Measurements from ENCODE around the gene SLC22A1.
"Not testable (repeated sequence)": the region's sequence is repeated elsewhere in the genome, so short reads cannot be mapped to it uniquely, and the experiment has no call there.

The SLC22A1 gene

DNA sequence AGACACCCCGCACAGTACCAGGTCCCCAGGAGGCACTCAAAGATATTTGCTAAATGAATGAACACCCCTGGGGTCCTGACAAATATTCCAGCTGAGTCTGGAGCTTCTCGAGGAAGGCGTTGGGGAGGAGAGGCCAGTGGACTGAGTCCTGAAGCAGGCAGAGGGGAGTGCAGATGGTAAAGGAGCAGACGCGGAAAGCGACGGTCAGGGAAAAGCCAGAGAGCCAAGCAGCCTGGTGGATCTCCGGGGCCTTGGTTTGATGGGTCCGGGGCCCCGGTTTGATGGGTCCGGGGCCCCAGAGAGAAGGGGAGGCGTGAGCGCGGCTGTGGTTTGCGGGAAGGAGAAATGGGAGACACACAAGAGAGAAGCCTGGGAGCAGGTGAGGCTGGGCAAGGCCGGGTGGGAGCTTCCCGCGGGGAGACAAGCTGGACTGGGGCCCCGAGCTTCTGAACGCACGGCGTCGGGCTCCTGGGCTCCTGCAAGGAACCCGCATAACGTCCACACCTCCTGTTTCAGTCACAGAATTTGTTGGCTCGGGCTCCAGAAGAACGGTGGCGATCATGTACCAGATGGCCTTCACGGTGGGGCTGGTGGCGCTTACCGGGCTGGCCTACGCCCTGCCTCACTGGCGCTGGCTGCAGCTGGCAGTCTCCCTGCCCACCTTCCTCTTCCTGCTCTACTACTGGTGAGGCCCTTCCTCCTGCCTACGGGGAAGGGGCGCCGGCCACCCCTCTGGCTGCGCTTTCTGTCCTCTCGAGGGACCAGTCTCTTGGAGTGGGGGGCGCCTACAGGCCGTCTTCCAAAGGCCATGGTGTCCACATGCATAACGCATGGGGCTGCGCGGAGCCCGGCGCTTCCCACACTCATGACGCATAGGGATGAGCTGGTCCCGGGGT, 12.1 kb downstream of the SLC22A1 start:
- peaks cover 7% of the 10 kb centered on the region for H3K4me1 Mint-ChIP-seq
- H3K36me3 Mint-ChIP-seq = no peaks in the 10 kb centered on the region
- no peaks in the 10 kb centered on the region for H3K9me3 Mint-ChIP-seq
- no peak for DNase-seq
- CTCF ChIA-PET = no interaction called here
- no peak overlapping the region for H3K27ac Mint-ChIP-seq
- H3K27me3 Mint-ChIP-seq = peaks cover 19% of the 10 kb centered on the region
- no peak overlapping the region for H3K4me3 Mint-ChIP-seq

DNA sequence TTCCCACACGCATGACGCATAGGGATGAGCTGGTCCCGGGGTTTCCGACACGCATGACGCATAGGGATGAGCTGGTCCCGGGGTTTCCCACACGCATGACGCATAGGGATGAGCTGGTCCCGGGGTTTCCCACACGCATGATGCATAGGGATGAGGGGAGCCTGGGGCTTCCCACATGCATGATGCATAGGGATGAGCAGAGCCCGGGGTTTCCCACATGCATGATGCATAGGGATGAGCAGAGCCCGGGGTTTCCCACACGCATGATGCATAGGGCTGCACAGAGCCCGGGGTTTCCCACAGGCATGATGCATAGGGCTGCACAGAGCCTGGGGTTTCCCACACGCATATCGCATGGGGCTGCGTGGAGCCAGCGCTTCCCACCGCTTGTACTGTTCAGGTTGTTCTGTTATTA, 12.7 kb downstream of the SLC22A1 start:
- CTCF ChIA-PET, DNase-seq, H3K27ac Mint-ChIP-seq, H3K4me3 Mint-ChIP-seq, H3K36me3 Mint-ChIP-seq, H3K9me3 Mint-ChIP-seq, H3K4me1 Mint-ChIP-seq: not testable (repeated sequence)
- peaks cover 19% of the 10 kb centered on the region for H3K27me3 Mint-ChIP-seq

DNA sequence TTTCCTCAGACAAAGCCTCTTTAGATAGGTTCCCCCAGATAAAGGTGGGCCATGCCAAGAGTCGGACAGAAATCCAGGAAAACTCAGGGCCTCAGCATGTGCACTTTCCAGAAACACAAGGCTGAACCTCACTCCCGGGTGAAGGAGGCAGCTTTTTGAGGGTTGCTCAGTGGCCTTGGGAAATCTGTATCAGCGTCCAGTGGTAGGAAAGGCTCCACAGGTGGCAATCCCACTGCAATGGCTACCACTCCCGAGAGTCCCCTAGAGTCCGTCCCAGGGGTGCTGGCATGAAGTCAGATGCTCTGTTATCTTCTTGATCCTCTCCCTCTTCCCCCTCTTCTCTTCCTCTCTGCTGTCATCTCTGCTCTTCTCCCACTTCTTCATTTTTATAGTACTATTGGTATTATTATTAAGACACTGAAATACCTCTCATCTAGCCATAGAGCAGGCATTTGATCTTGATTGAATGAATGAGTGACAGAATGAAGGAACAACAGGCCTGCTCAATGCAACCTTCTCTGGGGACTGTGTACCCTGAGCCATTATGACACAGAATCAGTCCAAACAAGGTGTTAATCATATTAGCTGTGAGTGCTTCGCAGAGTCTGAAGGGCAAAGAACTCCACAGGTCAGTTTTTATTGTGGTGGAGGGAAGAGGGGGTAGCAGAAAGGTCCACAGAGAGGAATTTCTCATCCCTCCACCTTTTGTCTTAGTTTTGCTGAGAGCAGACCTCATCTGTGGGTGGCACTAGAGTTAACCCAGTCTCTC, 13.3 kb downstream of the SLC22A1 start:
- H3K36me3 Mint-ChIP-seq = no peaks in the 10 kb centered on the region
- H3K4me3 Mint-ChIP-seq = no peak overlapping the region
- DNase-seq = no peak
- CTCF ChIA-PET = no interaction called here
- no peaks in the 10 kb centered on the region for H3K9me3 Mint-ChIP-seq
- no peak overlapping the region for H3K27ac Mint-ChIP-seq
- H3K27me3 Mint-ChIP-seq = peaks cover 19% of the 10 kb centered on the region
- peaks cover 8% of the 10 kb centered on the region for H3K4me1 Mint-ChIP-seq

DNA sequence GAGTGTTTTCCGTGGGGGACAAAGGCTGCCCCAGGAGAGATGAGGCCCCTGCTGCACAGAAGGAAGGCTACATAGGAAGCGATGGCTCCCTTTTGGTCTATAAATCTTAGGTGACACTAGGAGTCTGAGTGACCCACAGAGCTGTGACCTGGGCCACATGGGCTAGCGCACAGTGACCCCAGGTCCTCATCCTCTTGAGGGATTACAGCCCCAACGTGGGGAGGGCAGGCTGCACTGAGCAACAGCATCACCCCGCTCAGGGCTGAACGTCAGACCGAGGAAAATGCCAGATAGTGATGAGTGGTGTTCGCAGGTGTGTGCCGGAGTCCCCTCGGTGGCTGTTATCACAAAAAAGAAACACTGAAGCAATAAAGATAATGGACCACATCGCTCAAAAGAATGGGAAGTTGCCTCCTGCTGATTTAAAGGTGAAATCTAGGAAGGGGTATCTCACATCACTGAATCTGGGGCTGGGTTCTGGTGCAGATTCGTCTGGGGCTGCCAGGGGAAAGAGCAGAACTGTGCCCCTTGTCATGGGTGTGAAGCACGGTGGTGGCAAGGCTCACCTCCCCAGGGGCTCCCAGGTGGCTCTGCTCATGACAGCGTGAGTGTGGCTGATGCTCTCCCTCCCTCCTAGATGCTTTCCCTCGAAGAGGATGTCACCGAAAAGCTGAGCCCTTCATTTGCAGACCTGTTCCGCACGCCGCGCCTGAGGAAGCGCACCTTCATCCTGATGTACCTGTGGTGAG, 14.5 kb downstream of the SLC22A1 start:
- H3K9me3 Mint-ChIP-seq = no peaks in the 10 kb centered on the region
- no peak for DNase-seq
- CTCF ChIA-PET = interaction anchor here (1.2 to 3.1 kb wide), 3 partner anchors 18 to 320 kb away, joined by 3 to 33 read pairs (median 4); no protein-coding TSS in a partner anchor
- peaks cover 18% of the 10 kb centered on the region for H3K27me3 Mint-ChIP-seq
- peaks cover 8% of the 10 kb centered on the region for H3K4me1 Mint-ChIP-seq
- H3K36me3 Mint-ChIP-seq = no peaks in the 10 kb centered on the region
- H3K27ac Mint-ChIP-seq = no peak overlapping the region
- H3K4me3 Mint-ChIP-seq = no peak overlapping the region

DNA sequence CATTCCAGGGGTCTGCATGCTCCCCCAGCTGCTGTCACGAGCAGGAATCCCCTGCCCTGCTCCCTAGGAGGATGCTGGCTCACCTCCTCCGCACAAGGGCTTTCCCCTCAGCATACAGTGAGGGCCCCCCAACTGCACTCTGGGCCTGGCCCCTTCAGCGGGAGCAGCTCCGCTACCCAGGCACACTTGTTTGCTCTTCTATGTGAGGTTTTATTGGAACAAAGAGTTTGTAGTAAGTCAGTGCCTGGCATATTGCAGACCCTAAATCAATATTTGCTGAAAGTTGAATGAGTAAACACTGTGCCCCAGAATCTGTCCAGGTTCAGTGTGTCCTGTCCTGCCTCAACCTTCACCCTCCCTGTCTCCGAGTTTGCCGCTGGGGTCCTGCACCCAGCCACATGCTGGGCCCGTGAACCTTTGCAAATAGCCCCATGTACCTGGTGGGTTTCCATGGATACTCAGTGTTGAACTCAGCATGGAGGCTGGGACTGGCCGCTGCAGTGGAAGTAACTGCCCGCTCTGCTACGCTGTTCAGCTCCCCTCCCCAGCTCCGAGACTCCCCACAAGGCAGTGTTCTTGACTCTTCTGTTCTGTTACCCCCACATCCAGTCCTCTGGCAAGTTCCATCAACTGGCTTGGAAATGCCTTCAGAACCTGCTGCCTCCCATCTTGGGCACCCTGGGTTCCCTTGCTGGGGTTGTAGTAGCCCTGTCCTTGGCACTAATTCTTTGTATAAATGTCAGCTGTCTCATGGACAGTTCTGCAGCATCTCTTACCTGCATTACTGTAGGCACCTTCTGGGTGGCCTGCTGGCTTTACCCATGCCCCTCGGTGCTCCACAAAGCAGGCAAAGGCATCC, 15.7 kb downstream of the SLC22A1 start:
- Mint-ChIP-seq H3K27me3 (peaks cover 16% of the 10 kb centered on the region), H3K27ac (no peak overlapping the region), H3K9me3 (no peaks in the 10 kb centered on the region), H3K4me3 (no peak overlapping the region), H3K4me1 (peaks cover 8% of the 10 kb centered on the region), H3K36me3 (no peaks in the 10 kb centered on the region)
- CTCF ChIA-PET = interaction anchor here (0.6 to 3.1 kb wide), 12 partner anchors 10 to 530 kb away, joined by 3 to 33 read pairs (median 4); no protein-coding TSS in a partner anchor
- no peak for DNase-seq

DNA sequence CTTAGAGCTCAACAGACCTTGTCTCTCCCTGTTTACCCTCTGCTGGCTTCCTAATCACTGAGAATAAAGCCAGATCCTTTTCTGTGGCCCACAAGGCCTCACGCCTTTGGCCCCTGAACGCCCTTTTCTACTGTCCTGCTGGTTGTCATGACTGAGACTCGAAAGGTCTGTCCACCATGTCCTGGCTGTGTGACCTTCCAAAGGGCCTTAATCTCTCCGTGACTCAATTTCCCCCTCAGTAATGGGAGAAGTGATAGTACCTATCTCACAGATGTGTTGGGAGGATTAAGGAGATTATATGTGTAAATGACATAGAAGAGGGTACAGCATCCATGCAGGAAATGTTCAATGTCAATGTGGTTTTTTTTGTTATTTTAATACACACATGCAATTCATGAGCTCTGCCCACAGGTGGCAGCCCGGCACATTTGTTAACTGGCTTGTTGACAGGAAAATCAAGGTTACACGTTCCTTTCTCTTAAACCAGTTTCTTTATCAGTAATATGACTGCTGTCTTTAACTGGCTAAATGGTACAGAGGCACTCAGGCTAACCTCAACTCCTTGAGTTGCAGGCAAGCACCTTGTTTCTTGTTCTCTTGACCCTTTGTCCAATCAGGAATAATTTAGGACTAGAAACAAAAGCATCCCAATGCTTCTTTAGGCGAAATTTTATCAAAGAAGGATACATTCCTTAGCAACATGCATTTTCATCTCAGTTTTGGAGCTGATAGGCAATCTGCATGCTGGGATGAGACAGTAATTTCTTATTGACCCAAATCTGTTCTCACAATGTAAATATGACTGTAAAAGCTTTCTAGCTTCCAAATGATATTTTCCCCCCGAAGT, 16.6 kb downstream of the SLC22A1 start:
- peak; percentile 79 for DNase-seq
- Mint-ChIP-seq H3K36me3 (no peaks in the 10 kb centered on the region), H3K4me3 (no peak overlapping the region), H3K27ac (no peak overlapping the region), H3K9me3 (no peaks in the 10 kb centered on the region), H3K4me1 (peaks cover 8% of the 10 kb centered on the region), H3K27me3 (peaks cover 16% of the 10 kb centered on the region)
- CTCF ChIA-PET = interaction anchor here (0.6 to 3.1 kb wide), 8 partner anchors 9 to 529 kb away, joined by 3 to 33 read pairs (median 4); no protein-coding TSS in a partner anchor

DNA sequence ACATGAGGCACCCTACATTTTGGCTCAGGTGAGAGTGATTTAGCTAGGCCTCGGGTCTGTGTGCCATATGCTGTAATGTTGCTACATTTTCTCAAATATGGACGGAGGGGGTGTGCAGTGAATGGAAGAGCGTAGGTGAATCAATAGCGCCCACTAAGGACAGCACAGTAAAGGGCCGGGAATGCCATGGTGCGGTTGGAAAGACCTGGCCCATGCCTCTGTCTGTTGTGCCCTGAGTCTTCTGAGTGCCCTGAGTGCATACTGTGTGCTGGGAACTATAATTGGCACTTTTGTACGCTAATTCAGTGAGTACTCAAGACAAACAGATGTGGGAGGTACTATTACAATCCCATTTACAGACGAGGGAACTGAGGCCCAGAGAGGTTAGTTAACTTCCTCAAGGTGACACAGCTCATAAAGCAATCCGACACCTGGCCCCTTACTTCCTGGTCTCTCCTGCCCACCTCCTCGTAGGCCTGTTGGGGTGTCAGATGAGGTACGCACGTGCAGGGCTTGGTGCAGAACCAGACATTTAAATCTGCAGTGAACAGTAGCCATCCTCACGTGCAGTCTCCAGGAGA, 17.3 kb downstream of the SLC22A1 start:
- CTCF ChIA-PET = interaction anchor here (1.0 to 3.1 kb wide), 7 partner anchors 8 to 529 kb away, joined by 3 to 33 read pairs (median 5); no protein-coding TSS in a partner anchor
- Mint-ChIP-seq H3K36me3 (no peaks in the 10 kb centered on the region), H3K27me3 (peaks cover 16% of the 10 kb centered on the region), H3K27ac (no peak overlapping the region), H3K4me3 (no peak overlapping the region), H3K9me3 (no peaks in the 10 kb centered on the region), H3K4me1 (peaks cover 8% of the 10 kb centered on the region)
- no peak for DNase-seq

DNA sequence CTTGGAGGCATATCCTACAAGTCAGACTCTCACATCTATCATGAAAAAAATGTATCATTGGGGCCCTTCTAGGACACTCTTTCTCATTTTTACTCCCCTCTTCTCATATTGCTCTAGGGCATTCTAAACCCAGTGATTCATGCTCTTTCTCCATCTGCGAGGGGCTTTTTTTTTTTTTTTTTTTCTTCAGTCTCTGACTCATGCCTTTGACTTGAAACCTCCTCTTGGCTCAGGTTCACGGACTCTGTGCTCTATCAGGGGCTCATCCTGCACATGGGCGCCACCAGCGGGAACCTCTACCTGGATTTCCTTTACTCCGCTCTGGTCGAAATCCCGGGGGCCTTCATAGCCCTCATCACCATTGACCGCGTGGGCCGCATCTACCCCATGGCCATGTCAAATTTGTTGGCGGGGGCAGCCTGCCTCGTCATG, 17.8 kb downstream of the SLC22A1 start:
- Mint-ChIP-seq H3K9me3 (no peaks in the 10 kb centered on the region), H3K4me3 (no peak overlapping the region), H3K4me1 (peaks cover 8% of the 10 kb centered on the region), H3K36me3 (no peaks in the 10 kb centered on the region), H3K27me3 (peaks cover 16% of the 10 kb centered on the region), H3K27ac (no peak overlapping the region)
- CTCF ChIA-PET = no interaction called here
- no peak for DNase-seq

DNA sequence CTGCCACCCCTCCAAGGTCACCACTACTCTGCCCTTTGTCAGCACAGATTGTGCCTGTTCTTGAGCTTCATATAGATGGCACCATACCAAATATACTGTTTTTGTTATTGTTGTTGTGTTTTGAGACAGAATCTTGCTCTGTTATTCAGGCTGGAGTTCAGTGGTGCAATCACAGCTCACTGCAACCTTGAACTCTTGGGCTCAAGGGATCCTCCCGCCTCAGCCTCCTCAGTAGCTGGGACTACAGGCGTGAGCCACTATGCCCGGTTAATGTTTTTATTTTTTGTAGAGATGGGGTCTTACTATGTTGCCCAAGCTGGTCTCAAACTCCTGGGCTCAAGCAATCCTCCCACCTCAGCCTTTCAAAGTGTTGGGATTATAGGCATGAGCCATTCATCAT, 18.9 kb downstream of the SLC22A1 start:
- not testable (repeated sequence) for H3K27ac Mint-ChIP-seq, H3K36me3 Mint-ChIP-seq, H3K9me3 Mint-ChIP-seq, DNase-seq, H3K4me1 Mint-ChIP-seq, H3K4me3 Mint-ChIP-seq
- H3K27me3 Mint-ChIP-seq = peaks cover 15% of the 10 kb centered on the region
- CTCF ChIA-PET = interaction anchor here (1.6 to 1.8 kb wide), 3 partner anchors 277 to 393 kb away, joined by 4 to 6 read pairs (median 5); no protein-coding TSS in a partner anchor

DNA sequence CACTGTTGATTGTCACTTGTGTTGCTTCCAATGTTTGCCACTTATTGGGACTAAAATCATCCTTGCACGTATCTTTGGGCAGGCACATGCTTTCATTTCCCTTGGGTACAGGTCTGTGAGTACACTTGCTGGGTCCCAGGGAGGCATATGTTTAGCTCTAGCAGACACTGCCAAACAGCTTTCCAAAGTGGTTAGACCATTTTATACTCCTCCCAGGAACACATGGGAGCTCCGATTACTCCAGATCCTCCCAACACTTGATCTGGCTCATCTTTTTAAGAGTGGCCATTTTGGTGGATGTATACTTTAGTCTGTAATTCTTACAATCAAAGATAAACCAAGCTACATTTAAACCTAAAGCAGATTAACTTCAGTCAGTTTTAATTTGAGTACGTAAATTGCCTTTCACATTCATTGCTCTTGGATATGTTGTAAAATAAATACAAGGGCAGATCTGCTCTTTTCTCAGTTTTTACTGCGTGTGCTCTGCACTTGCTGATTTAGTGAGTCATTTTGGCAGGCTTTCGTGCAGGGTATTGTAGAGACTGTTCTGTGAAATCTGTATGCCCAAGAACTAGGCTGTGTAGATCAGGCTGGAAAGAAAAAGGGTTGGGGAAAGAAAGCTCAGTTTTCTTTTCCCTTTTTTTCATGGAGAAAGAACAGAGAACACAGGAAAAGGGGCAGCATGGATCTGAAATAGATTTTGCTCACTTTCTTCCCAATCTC, 19.5 kb downstream of the SLC22A1 start:
- Mint-ChIP-seq H3K4me1 (peaks cover 8% of the 10 kb centered on the region), H3K27ac (no peak overlapping the region), H3K4me3 (no peak overlapping the region), H3K9me3 (no peaks in the 10 kb centered on the region), H3K36me3 (no peaks in the 10 kb centered on the region), H3K27me3 (peaks cover 8% of the 10 kb centered on the region)
- CTCF ChIA-PET = interaction anchor here (1.3 to 1.8 kb wide), 4 partner anchors 278 to 393 kb away, joined by 3 to 6 read pairs (median 4); no protein-coding TSS in a partner anchor
- DNase-seq = no peak

DNA sequence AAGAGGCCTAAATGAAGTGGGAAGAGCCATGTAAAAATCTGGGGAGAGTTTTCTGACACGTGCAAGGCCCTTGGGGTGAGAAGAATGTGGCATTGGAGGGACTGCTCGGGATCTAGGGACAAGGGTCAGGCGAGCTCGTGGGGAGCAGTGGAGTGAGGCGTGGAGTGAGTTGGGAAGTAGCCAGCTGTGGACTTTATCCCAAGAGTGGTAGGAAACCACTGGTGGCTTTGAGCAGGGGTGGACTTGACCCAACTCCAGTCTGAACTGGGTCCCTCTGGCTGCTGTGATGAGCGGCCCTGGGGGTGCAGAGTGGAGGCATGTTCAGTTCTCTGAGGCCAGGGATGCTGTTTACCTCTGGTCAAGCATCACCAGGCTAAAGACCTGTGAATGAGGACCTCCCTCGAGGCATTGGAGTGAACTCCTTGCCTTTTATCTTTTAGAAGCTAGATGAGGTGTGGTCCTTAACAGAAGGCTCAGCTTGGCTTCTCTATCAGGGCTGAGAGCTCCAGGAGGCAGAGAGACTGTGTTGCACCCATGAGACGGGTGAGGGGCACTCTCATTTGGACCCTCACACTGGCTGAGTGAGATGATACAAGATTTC, 20.6 kb downstream of the SLC22A1 start:
- CTCF ChIA-PET = interaction anchor here (0.6 to 1.3 kb wide), 3 partner anchors 285 to 390 kb away, joined by 3 read pairs; no protein-coding TSS in a partner anchor
- Mint-ChIP-seq H3K27me3 (no peaks in the 10 kb centered on the region), H3K27ac (no peak overlapping the region), H3K36me3 (no peaks in the 10 kb centered on the region), H3K9me3 (no peaks in the 10 kb centered on the region), H3K4me1 (peaks cover 8% of the 10 kb centered on the region), H3K4me3 (no peak overlapping the region)
- no peak for DNase-seq

Data from activated naive CD4-positive, alpha-beta T cell treated with anti-CD3 and anti-CD28 coated beads, Interleukin-2, amount 10 ng/mL, durations not matched to agents 7 days and 5 days (primary cell).